Peyer's patch (tissue), 4 donors: ENCODE results near the gene RNASE8.

Experiments
- CTCF ChIP-seq, 6 experiments: fragments of 450-650 bp in 4 of 6; fragments of 200-600 bp in 2 of 6; sonication (generic) in 1 of 6; IDR thresholded peaks; one replicate each; pipeline ENCODE4 v1.5.1; 2017 to 2019; ENCODE audit warnings: antibody characterized with exemption in 6 of 6, mild to moderate bottlenecking in 3 of 6, moderate library complexity in 1 of 6
- POLR2A ChIP-seq, 2 donors: fragments of 450-650 bp; IDR thresholded peaks; one replicate each; pipeline ENCODE4 v1.5.1; 2017; ENCODE audit warnings: antibody characterized with exemption in 2 of 2, mild to moderate bottlenecking in 2 of 2, moderate library complexity in 2 of 2

GRCh38 chr14:21047378-21047781 lies 10.2 kb upstream of the RNASE8 start:
- TF ChIP-seq CTCF (IDR thresholded peaks at IDR 0.05): no peak
- TF ChIP-seq POLR2A (IDR thresholded peaks at IDR 0.05): no peak
